HCEC 1CT (cell line): ENCODE measurements around the gene CSNK1A1L.
"Not testable (repeated sequence)": the region's sequence is repeated elsewhere in the genome, so short reads cannot be mapped to it uniquely, and the experiment has no call there.

ENCODE experiments used
- DNase-seq: peaks from one replicate; pipeline ENCODE4 v3.0.0-alpha.2; 2017

The CSNK1A1L gene

DNA sequence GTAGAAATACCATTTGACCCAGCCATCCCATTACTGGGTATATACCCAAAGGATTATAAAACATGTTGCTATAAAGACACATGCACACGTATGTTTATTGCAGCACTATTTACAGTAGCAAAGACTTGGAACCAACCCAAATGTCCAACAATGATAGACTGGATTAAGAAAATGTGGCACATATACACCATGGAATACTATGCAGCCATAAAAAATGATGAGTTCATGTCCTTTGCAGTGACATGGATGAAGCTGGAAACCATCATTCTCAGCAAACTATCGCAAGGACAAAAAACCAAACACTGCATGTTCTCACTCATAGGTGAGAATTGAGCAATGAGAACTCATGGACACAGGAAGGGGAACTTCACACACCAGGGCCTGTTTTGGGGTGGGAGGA is 49.2 kb downstream of the CSNK1A1L start:
- not testable (repeated sequence) for DNase-seq
